CD4-positive, alpha-beta T cell treated with Interleukin-15 for 4 hours (primary cell): ENCODE results near the gene HMGXB3.
"Not testable (repeated sequence)": the region's sequence is repeated elsewhere in the genome, so short reads cannot be mapped to it uniquely, and the experiment has no call there.

Experiments
- DNase-seq: peaks from one replicate; pipeline ENCODE4 v3.0.0-alpha.2; 2020; ENCODE audit warnings: low spot score

HMGXB3 gene

GRCh38 chr5:150068472-150068871 is 67.9 kb downstream of the HMGXB3 start:
- DNase-seq, result no peak

DNA sequence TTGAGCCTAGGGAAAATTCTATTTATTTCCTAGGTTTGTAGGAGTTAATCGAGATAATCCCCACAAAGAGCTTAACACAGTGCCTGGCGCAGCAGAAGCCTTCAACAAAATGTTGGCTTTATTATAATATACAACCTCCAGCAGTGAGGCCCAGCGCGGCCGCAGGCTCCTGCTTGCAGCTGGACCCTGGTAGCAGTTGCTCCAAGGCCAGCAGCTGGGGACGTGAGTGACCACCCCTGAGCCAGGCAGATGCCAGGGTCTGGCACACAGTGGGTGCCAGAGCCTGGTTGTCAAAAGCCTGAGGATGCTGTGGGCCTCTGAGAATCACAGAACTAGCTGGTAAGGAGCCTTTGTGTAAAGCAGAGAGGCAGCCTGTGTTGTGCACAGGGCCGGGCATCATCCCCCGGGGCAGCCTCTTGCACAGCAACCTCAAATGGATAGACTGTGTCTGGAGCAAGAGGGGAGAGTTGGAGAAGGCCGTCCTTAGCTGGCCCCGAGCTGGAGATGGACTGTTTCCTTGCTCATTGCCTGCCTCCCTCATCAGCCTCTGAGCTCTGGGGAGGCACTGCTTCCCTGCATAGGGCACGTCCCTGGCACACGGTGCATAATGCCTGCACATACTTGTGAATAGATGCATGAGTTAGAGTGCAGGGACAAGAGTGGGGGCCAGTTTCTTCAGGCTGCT is 68.6 kb downstream of the HMGXB3 start:
- DNase-seq, result no peak

GRCh38 chr5:150069672-150070627 is 69.4 kb downstream of the HMGXB3 start:
- DNase-seq, result no peak

GRCh38 chr5:150070821-150071220 is 70.3 kb downstream of the HMGXB3 start:
- DNase-seq, result no peak

DNA sequence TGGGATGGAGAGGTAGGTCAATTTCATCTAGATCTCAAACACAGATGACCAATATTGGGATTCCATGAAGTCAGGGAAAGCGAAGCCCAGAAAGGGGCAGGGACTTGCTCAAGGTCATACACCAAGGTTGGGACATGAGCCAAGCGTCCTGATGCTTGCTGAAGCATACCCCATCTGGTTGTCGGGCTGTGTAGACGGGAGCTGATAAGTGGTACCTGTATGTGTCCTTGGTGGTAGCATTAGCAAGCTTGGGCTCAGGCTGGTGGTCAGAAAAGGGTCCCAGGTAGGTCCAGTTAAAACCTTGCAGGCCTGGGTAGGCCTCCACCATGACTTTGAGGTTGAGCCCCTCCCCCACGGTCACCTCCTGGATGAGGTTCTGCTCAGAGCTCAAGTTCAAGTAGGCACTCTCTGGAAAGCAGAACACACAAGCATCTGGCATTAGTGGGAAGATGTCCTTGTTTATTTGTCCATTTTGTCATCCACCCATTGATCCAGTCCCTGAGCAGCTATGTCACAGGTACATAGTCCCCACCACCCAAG is 72.6 kb downstream of the HMGXB3 start:
- DNase-seq, result no peak

DNA sequence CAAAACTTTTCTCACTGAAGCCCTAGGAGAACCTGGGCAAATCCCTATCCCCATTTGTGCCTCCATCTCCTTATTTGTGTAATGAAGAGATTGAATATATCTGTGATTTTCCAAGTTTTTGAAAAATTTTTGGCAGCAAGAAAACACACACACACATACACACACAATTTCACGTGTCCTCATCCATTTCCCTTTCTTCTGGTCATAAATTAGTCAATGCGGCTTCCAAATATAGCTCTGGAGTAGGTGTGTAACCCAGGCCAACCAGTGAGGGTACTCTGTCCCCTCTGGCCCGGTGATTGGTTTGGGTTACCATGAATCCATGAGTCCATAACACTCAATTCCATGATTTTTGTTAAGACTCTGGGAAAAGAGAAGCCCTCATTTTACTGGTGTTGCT is 73.1 kb downstream of the HMGXB3 start:
- no peak for DNase-seq

DNA sequence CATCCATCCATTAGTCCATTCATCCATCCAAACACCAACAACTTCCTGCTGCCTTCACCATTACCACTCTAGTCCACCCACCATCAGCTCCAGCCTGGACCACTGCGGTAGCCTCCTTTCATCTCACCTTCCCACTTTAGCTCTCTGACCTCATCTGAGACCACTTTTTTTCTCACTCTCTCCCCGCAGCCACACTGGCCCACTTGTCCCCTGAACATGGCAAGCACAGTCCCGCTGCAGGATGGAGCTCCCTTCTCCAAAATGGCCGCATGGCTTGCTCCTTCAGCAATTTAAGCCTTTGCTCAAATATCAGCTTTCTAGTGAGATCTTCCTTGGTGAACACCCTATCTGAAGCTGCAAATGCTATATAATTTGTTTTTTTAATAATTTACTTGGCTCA is 74.7 kb downstream of the HMGXB3 start:
- DNase-seq, result no peak

DNA sequence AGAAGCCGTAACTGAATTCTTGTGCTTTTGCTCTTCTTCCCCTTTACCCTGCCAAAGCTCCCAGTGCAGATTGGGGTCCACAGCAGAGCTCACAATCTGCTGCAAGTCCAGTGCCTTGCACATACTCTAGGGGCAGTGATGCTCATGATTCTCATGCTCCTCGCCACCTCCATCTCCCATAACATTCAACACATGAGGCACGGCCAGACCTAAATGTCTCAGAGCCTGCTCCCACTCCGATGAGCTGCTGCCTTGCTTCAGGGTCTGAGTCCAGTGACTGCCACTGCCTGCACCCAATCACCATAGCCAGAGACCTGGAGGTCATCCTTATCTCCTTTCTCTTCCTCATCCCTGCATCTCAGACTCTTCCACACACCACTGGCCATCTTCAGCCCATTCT is 75.3 kb downstream of the HMGXB3 start:
- no peak for DNase-seq

DNA sequence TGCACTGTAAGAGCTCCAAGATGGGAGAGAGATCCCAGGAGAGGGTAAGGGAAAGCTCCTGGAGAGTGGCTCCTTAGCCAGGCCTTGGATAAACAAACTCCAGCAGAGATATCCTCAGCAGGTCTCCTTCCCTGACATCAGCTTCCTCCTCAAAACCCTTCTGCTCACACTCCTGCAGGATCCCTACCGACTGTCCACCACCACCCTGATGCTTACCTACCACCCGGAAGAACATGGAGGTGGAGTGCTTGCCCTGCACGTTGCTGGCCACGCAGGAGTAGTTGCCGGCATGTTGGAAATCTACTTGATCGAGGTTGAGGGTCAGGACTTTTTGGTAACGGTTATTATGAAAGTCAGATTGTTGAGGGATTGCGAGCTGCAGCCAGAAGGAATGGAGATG is 76.5 kb downstream of the HMGXB3 start:
- DNase-seq, result no peak

GRCh38 chr5:150077996-150078801 is 77.7 kb downstream of the HMGXB3 start:
- DNase-seq, result no peak

GRCh38 chr5:150078802-150079689 is 78.5 kb downstream of the HMGXB3 start:
- DNase-seq, result no peak

GRCh38 chr5:150079909-150080461 is 79.4 kb downstream of the HMGXB3 start:
- DNase-seq, result no peak

- DNase-seq, result no peak
Observed at GRCh38 chr5:150080696-150081435, 80.3 kb downstream of the HMGXB3 start.

DNA sequence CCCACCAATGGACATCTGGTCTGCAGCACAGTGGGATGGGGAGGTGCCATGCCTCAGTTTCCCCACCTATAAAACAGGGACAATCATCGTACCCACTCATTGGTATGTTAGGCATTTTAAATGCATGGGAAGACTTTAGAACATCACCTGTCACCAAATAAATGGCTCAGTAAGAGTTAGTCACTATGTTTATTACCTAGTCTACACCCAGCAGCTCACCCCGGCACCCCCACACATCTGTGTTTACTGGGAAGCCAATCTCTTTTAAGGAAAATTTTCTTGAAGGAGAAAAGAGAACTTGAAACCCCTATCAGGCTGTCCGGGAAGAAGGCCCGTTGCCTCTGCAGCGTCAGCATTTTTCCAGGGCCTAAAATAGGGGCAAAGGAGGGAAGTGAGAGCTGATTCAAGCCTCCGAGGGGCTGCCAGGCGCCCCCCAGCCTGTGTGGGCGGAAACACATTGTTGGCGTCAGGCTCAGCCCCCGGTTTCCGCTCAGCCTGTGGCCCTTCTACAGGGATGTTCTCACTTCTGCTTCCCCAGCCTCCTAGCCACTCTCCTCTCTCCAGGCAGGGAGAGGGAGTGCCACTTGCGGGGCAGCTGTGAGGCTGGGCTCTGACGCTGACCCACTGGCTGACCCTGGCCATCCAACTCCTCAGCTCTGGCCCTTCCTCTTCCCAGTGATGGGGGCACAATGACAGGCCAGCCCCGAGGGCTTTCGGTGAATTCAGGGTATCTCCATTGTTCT is 81.2 kb downstream of the HMGXB3 start:
- no peak for DNase-seq

DNA sequence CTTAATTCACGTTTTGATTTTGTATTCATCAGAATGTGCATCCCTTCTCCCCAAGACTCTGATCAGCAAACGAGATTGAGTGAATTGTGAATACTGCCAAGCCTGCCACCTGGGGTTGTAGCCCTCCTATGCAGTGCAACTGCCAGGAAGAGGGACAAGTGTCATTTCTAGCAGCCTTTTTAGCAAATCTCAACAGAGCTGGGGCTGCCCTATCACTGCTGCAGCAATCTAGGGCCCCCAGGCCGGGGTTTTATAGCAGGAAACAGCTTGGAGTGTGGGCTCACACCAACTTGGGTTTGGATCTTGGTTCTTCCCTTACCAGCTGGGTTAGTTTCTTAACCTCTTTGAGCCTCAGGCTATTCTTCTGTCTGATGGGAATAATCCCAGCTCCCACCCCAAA is 81.8 kb downstream of the HMGXB3 start:
- DNase-seq, result no peak

GRCh38 chr5:150082889-150083288 is 82.3 kb downstream of the HMGXB3 start:
- DNase-seq, result no peak

- DNase-seq, result not testable (repeated sequence)
Observed at GRCh38 chr5:150084754-150085153, 84.2 kb downstream of the HMGXB3 start.

- no peak for DNase-seq
Observed at GRCh38 chr5:150085191-150085912, 84.8 kb downstream of the HMGXB3 start.
